Neural cell (in vitro differentiated cells): Measurements from ENCODE around the gene CUX1.

Experiments
- CTCF ChIP-seq: fragments of 450-650 bp; IDR thresholded peaks from 2 replicates; pipeline ENCODE4 v1.5.1; 2014; ENCODE audit warnings: antibody characterized with exemption, mild to moderate bottlenecking, moderate library complexity; ENCODE audit not compliant: poor library complexity, severe bottlenecking
- EP300 ChIP-seq: fragments of 450-650 bp; conservative IDR thresholded peaks from 2 replicates; pipeline ENCODE4 v1.6.1; 2014; ENCODE audit warnings: antibody characterized with exemption, mild to moderate bottlenecking, moderate library complexity; ENCODE audit not compliant: poor library complexity, severe bottlenecking
- MXI1 ChIP-seq: fragments of 450-650 bp; conservative IDR thresholded peaks from 2 replicates; pipeline ENCODE4 v1.6.1; 2014; ENCODE audit warnings: antibody characterized with exemption, mild to moderate bottlenecking; ENCODE audit not compliant: poor library complexity, severe bottlenecking
- POLR2AphosphoS5 ChIP-seq: IDR thresholded peaks from 2 replicates; pipeline ENCODE4 v1.6.1; 2012
- RAD21 ChIP-seq: fragments of 450-650 bp; conservative IDR thresholded peaks from 2 replicates; pipeline ENCODE4 v1.6.1; 2014; ENCODE audit warnings: antibody characterized with exemption, mild to moderate bottlenecking, moderate library complexity
- SMC3 ChIP-seq: fragments of 450-650 bp; conservative IDR thresholded peaks from 2 replicates; pipeline ENCODE4 v1.6.1; 2014; ENCODE audit warnings: antibody characterized with exemption, mild to moderate bottlenecking, moderate library complexity; ENCODE audit not compliant: poor library complexity

DNA sequence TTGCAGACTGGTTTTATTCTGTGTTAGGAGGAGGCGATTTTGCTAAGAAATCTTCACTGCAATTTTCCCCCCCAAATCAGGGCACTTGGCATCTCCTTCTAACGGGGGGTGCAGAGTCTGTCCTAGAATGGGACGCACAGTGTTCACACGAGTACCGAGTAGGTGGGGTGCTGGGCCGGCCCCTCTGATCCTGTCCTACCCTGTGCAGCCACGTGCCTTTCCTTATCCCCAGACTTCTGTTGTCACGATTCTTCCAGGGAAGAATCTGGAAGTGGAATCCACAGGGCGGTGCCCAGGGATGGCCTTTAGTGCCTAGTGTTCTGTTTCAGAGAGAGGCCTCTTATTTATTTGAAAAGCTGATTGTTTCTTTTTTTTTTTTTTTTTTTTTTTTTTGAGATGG is 16.4 kb downstream of the CUX1 start:
- no peak for TF ChIP-seq CTCF
- no peak for TF ChIP-seq RAD21
- no peak for TF ChIP-seq POLR2AphosphoS5
- TF ChIP-seq EP300, result no peak
- TF ChIP-seq MXI1, result no peak
- TF ChIP-seq SMC3, result no peak
